ENCODE data around the gene CBX8. TPM values are rescaled to one million over a fixed set of nuclear protein-coding genes. Genes with fewer than 3 reads are reported as not detected.

The CBX8 gene
- 3.7 TPM for total RNA-seq

GRCh38 chr17:79796763-79797491, at the start of gene CBX8:
Gene CBX8 (minus strand): TSS chr17:79797077. CDS start chr17:79796998, 79 bp downstream.
- peak; percentile 84 for ATAC-seq
- peak; percentile 100 for DNase-seq (ENCODE audit: low spot score)

GRCh38 chr17:79845601-79845949, 48.7 kb upstream of the CBX8 start:
- DNase-seq (ENCODE audit: low spot score) = no peak
- ATAC-seq = no peak

- ATAC-seq = peak; percentile 64
- DNase-seq (ENCODE audit: low spot score) = peak; percentile 76
Observed at GRCh38 chr17:79844869-79845600, 48.2 kb upstream of the CBX8 start.

GRCh38 chr17:79843816-79844800, 47.2 kb upstream of the CBX8 start:
- DNase-seq (ENCODE audit: low spot score) (peak; percentile 83), ATAC-seq (peak; percentile 66)

GRCh38 chr17:79843474-79843815, 46.6 kb upstream of the CBX8 start:
- no peak for ATAC-seq
- peak; percentile 53 for DNase-seq (ENCODE audit: low spot score)

- ATAC-seq (no peak), DNase-seq (ENCODE audit: low spot score) (no peak)
Observed at GRCh38 chr17:79842656-79843473, 46.0 kb upstream of the CBX8 start.

GRCh38 chr17:79842136-79842655, 45.3 kb upstream of the CBX8 start:
- no peak for DNase-seq (ENCODE audit: low spot score)

GRCh38 chr17:79841369-79842135, 44.7 kb upstream of the CBX8 start:
- ATAC-seq (no peak), DNase-seq (ENCODE audit: low spot score) (no peak)

More at GRCh38 chr17:79842136-79842655, 45.3 kb upstream of the CBX8 start:
- no peak for ATAC-seq

- DNase-seq (ENCODE audit: low spot score) (no peak), ATAC-seq (no peak)
Observed at GRCh38 chr17:79840989-79841286, 44.1 kb upstream of the CBX8 start.

GRCh38 chr17:79840269-79840988, 43.6 kb upstream of the CBX8 start:
- ATAC-seq (no peak), DNase-seq (ENCODE audit: low spot score) (peak; percentile 71)

GRCh38 chr17:79839356-79840268, 42.7 kb upstream of the CBX8 start, which contains the start of gene CBX4:
Gene CBX4 (minus strand): TSS chr17:79839440. CDS start chr17:79839251, 189 bp downstream.
- DNase-seq (ENCODE audit: low spot score) = peak; percentile 98
- peak; percentile 66 for ATAC-seq

- ATAC-seq (peak; percentile 5), DNase-seq (ENCODE audit: low spot score) (no peak)
Observed at GRCh38 chr17:79838522-79839274, 41.8 kb upstream of the CBX8 start.

- DNase-seq (ENCODE audit: low spot score) (peak; percentile 54), ATAC-seq (no peak)
Observed at GRCh38 chr17:79837888-79838521, 41.1 kb upstream of the CBX8 start.

GRCh38 chr17:79836972-79837887, 40.4 kb upstream of the CBX8 start:
- DNase-seq (ENCODE audit: low spot score) (peak; percentile 96), ATAC-seq (peak; percentile 47)

- peak; percentile 89 for DNase-seq (ENCODE audit: low spot score)
- ATAC-seq = peak; percentile 5
Observed at GRCh38 chr17:79836510-79836971, 39.7 kb upstream of the CBX8 start.
